Fibroblast of villous mesenchyme (primary cell): Measurements from ENCODE around the gene PTPN7. TPM values are rescaled to one million over a fixed set of nuclear protein-coding genes. Genes with fewer than 3 reads are reported as not detected.

Experiments
- DNase-seq: peaks from one replicate; pipeline ENCODE4 v3.0.0-alpha.2; 2010; ENCODE audit warnings: low read depth
- H3K4me3 ChIP-seq: 2 replicates; pipeline ENCODE4 v1.5.1; 2011; ENCODE audit warnings: low read depth, mild to moderate bottlenecking, low read length
- CTCF ChIP-seq: IDR thresholded peaks from 2 replicates; pipeline ENCODE4 v1.5.1; 2012; ENCODE audit warnings: low read depth, mild to moderate bottlenecking, low read length; ENCODE audit not compliant: insufficient read depth
- total RNA-seq: library from RNA; depleted of rRNA; stranded (reverse); fragments of >200 nt; gene quantifications from 2 replicates; pipeline ENCODE4 v1.2.3, GENCODE V29; 2012

Gene PTPN7
- total RNA-seq, 1 donor, result not detected

DNA sequence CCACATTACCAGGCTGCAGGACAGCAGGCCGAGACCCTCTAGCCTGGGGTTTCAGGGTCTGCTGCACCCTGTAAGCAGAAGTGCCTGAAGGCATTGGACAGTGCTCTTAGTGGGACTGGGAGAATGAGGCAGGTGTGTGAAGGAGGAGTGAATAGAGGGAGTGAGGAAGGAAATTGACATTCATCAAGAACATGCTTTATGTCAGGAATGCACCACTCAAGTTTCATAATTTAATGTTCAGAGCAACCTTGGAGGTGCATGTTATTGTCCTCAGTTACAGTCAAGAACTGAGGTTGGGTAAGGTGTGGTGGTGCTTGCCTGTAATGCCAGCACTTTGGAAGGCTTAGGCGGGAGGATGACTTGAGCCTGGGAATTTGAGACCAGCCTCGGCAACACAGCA lies 49.4 kb downstream of the PTPN7 start:
- DNase-seq, result no peak
- H3K4me3 ChIP-seq, result no peak overlapping the region
- TF ChIP-seq CTCF, result no peak

DNA sequence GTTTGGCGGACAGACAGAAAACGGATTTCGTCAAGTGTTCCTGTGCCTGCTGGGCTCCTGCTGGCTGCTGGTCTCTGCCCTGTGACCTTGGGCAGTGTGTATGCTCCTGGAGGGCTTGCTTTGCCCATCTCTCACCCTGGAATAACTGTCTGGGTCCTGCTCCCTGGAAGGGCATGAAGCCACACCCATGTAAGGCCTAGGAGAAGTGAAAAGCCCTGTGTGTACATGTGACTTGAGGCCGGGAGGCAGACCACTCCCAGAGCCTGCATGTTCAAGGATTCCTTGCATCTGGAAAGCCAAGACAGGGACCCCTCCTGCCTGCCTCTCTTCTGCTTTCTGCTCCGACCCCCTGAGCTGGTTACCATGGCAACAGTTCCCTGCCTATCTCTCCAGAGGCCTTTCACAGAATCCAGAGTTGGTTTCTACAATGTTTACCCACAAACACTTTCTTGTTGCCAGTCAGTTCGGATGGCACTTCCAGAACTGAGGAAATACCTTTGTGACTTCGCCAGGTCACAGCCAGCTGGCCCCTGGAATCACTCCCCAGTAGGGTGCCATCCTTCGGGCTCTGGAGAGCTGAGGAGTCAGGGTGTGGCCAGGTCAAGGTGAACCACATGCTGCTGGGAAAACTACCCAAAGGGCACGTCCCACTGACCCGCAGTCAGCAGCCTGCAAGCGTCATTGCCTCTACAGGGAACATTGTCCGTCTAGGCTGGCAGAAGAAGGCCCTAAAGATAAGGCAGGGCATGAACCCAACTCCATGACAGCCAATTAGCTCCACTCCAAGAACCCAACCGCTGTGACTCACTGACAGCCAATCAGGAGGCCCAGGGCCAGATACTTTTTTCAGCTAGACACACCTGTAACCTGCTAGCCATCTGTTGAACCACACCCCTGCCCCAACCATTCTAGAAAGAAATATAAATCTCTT lies 52.3 kb downstream of the PTPN7 start:
- DNase-seq, result peak; percentile 30
- TF ChIP-seq CTCF, result no peak
- no peak overlapping the region for H3K4me3 ChIP-seq

DNA sequence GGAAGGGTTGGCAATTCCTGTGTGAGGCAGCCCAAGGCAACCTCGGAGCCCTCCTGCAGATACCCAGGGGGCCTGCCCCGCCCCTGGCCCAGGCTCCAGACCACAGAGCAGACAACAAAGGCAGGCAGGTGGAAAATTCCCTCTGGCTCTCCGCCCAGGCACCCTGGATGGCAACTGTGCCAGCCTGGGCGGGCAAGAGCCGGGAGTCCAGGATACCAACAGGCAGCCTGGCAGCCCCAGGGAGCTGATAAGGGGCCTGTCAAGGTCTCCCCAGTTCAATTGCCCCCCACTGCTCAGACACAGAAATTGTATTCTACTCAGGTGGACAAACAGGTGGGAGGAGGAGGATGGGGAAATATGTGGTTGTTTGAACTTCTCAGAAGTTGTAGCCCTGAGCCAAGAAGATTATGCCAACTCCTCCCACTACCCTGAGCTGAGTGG lies 53.1 kb downstream of the PTPN7 start:
- H3K4me3 ChIP-seq, result no peak overlapping the region
- no peak for TF ChIP-seq CTCF
- no peak for DNase-seq

GRCh38 chr1:202106340-202107254 lies 53.8 kb downstream of the PTPN7 start:
- no peak for TF ChIP-seq CTCF
- no peak for DNase-seq
- H3K4me3 ChIP-seq, result no peak overlapping the region

DNA sequence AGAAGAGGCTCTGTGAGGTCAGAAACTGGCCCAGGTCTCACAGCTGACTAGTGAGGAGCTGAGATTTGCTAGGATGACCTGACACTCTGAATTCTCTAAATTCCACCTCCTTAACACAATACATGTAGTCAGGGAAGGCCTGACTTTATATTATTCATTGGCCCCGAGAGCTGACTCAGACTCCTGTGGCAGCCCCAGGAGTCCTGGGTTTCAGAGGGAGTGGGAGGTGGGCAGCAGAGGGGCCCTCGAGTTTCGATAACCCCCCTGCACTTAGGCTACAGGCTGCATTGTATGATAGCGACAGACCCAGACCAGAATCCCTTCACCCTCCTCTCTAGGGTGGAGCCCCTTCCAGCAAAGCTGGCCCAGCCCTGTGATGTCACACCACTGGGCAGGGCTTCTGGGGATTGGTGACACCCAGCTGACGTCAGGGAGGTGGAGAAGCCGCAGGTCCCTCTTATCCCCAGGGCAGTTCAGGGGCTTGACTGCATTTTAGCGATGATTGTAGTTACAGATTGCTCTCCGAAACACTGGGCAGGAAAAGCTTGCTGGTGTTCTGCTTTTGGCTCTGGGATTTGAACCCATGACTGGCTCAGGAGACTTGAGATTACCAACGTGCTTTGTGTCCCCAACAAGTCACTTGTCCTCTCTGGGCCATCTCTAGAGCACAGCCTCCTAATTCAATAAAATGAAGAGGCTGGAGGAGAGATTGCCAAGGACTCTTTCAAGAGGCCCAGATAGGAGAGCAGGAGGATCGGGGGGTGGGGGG lies 54.6 kb downstream of the PTPN7 start:
- DNase-seq, result peak; percentile 66
- TF ChIP-seq CTCF, result no peak
- no peak overlapping the region for H3K4me3 ChIP-seq

DNA sequence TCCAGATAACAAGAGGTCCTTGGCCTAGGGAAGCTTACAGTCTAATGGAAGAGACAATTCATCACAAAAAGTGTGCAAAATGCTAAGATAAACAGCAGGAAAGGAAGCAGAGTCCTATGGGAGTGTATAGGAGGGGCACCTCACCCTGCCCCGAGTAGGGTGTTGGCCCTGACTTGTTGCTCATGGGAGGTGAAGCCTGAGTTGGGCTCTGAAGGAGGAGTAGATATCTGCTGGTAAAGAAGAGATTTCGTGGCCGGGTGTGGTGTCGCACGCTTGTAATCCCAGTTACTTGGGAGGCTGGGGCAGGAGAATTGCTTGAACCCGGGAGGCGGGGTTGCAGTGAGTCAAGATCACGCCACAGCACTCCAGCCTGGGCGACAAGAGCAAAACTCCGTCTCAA lies 56.3 kb downstream of the PTPN7 start:
- TF ChIP-seq CTCF, result no peak
- DNase-seq, result no peak
- H3K4me3 ChIP-seq, result no peak overlapping the region
